WERI-Rb-1 (cell line): ENCODE measurements around the gene VAT1.
"Not testable (repeated sequence)": the region's sequence is repeated elsewhere in the genome, so short reads cannot be mapped to it uniquely, and the experiment has no call there.

ENCODE experiments used
- DNase-seq: peaks from one replicate; pipeline ENCODE4 v3.0.0-alpha.2; 2020
- H3K27ac ChIP-seq: fragments of 250-450 bp; sonication (Bioruptor Pico); 2 replicates; pipeline ENCODE4 v1.5.1; 2020; ENCODE audit warnings: mild to moderate bottlenecking, moderate library complexity
- H3K27me3 ChIP-seq: fragments of 250-450 bp; sonication (Bioruptor Pico); 2 replicates; pipeline ENCODE4 v1.5.1; 2021; ENCODE audit warnings: mild to moderate bottlenecking, low read depth, moderate library complexity; ENCODE audit not compliant: insufficient read depth, severe bottlenecking
- H3K36me3 ChIP-seq: fragments of 250-450 bp; sonication (Bioruptor Pico); 2 replicates; pipeline ENCODE4 v1.5.1; 2020; ENCODE audit warnings: mild to moderate bottlenecking, moderate library complexity
- H3K4me3 ChIP-seq: 2 replicates; pipeline ENCODE4 v1.5.1; 2011; ENCODE audit warnings: low read depth, mild to moderate bottlenecking, control low read depth, low read length
- H3K9me3 ChIP-seq: fragments of 250-450 bp; sonication (Bioruptor Pico); 2 replicates; pipeline ENCODE4 v1.5.1; 2021; ENCODE audit warnings: mild to moderate bottlenecking, moderate library complexity; ENCODE audit not compliant: severe bottlenecking
- CTCF ChIP-seq: IDR thresholded peaks from 2 replicates; pipeline ENCODE4 v1.5.1; 2011; ENCODE audit warnings: low read depth, mild to moderate bottlenecking, control low read depth, inconsistent platforms, low read length

VAT1 gene

DNA sequence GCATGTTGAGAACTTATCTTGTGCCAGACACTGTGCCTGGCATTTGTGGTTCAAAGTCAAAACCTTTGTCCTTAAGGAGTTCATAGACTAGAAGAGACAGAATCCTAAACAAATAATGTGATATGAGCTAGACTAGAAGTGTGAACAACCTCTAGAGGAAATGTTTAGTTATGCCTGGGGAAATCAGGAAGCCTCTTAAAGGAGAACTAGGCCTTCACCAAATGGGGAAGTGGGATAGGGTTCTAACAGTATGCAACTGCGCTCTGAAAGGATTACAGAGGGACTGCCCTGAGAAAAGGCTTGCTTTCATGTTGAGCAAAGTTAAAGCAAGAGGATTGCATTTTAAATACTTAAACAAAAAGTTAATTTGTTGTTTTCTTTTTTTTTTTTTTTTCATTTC, 37.0 kb downstream of the VAT1 start:
- TF ChIP-seq CTCF, result no peak
- H3K27me3 ChIP-seq, result no peaks in the 10 kb centered on the region
- H3K27ac ChIP-seq, result no peak overlapping the region
- DNase-seq, result no peak
- peaks cover 72% of the 10 kb centered on the region for H3K36me3 ChIP-seq
- H3K9me3 ChIP-seq, result no peaks in the 10 kb centered on the region
- H3K4me3 ChIP-seq, result no peak overlapping the region

DNA sequence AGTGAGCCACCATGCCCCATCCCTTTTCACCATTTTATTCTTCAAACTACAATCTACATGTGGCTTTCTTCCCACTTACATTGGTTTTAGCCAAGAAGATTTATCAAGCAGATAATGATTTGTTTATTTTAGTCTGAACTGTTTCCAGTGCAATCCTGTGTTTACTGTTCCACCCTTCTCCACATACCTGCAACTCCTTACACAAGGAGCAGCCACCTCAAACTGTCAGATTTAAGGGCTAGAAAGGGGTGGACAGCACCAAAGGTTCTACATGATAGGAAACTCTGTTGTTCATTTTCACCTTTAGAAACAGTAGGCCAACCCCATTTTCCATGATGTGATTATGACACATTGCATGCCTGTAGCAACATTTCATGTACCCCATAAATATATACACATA, 39.9 kb downstream of the VAT1 start:
- Histone ChIP-seq H3K36me3 (peaks cover 45% of the 10 kb centered on the region), H3K27ac (no peak overlapping the region), H3K9me3 (no peaks in the 10 kb centered on the region), H3K4me3 (no peak overlapping the region), H3K27me3 (no peaks in the 10 kb centered on the region)
- TF ChIP-seq CTCF, result no peak
- DNase-seq, result no peak

DNA sequence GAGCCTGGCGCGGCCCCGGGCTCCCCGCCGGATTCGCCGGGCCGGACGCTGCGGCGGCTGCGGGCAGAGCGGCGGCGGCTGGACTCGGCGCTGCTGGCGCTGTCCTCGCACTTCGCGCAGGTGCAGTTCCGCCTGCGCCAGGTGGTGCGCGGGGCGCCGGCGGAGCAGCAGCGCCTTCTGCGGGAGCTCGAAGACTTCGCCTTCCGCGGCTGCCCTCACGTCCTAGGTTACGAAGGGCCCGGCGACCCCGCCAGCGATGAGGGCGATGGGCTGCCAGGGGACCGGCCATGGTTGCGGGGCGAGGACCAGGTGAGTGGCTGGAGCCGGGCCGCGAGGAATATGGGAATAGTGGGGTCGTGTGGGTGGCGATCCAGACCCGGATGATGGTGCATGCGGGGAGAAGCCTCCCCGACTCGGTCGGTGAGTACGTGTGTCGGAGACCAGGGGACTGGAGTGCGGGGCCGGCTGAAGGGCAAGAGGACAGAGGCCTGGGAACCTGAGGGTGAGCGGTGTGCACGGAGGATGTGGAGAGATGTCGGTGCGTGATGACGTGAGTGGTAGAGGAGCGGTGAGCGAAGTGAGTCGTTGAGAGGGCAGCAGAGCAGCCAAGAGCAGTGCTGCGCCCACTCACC, 41.3 kb downstream of the VAT1 start:
- H3K27ac ChIP-seq, result peak overlapping the region; percentile 82
- H3K4me3 ChIP-seq, result peak overlapping the region; percentile 51
- DNase-seq, result peak; percentile 71
- H3K9me3 ChIP-seq, result no peaks in the 10 kb centered on the region
- H3K36me3 ChIP-seq, result peaks cover 32% of the 10 kb centered on the region
- H3K27me3 ChIP-seq, result no peaks in the 10 kb centered on the region
- peak; percentile 43 for TF ChIP-seq CTCF

GRCh38 chr17:42980274-42980765, 41.9 kb downstream of the VAT1 start, which contains the start of gene RUNDC1:
Gene RUNDC1, plus strand, starts transcription at chr17:42980565. Its CDS starts 12 bp downstream, at chr17:42980577.
- Histone ChIP-seq H3K36me3 (peaks cover 27% of the 10 kb centered on the region), H3K9me3 (no peaks in the 10 kb centered on the region), H3K27ac (peak within 1 kb of the TSS; percentile 82), H3K27me3 (no peaks in the 10 kb centered on the region), H3K4me3 (peak within 1 kb of the TSS; percentile 51)
- peak; percentile 96 for DNase-seq
- no peak for TF ChIP-seq CTCF

GRCh38 chr17:42979511-42980273, 42.5 kb downstream of the VAT1 start, which contains the start of gene PTGES3L:
Gene PTGES3L, minus strand, starts transcription at chr17:42980080. Its CDS starts 27 bp downstream, at chr17:42980053.
- peak; percentile 88 for DNase-seq
- Histone ChIP-seq H3K36me3 (peaks cover 22% of the 10 kb centered on the region), H3K9me3 (no peaks in the 10 kb centered on the region), H3K27ac (peak within 1 kb of the TSS; percentile 82), H3K27me3 (no peaks in the 10 kb centered on the region), H3K4me3 (peak within 1 kb of the TSS; percentile 51)
- no peak for TF ChIP-seq CTCF

- not testable (repeated sequence) for H3K27me3 ChIP-seq, H3K36me3 ChIP-seq, H3K9me3 ChIP-seq, DNase-seq, H3K27ac ChIP-seq, H3K4me3 ChIP-seq
Measured at GRCh38 chr17:42975701-42976100, 46.5 kb downstream of the VAT1 start.
